ENCODE results near the gene MS4A4E.

DNA sequence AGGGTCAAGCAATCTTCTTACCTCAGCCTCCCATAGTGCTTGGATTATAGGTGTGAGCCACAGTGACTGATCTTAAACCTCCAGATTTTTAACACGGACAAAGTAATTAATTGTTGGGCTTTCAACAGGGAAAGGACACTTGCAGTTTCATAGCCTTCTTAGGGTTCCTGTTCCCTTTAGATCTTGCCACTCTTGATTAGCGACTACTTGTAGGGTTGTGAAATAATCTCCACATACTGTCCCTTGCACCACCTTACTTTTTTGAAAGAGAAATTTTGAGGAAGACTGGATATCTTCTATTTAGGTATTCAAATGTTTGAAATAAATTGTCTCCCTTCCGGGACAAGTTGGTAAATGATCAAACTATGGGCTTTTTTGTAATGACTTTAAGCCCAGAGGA, 7.6 kb downstream of the MS4A4E start:
- no peak for TF ChIP-seq ZFP30 (CRISPR knock-in tag; IDR thresholded peaks at IDR 0.05)
- no peak for TF ChIP-seq ISL1 (CRISPR knock-in tag; IDR thresholded peaks at IDR 0.05)
- TF ChIP-seq ARNTL (CRISPR knock-in tag; IDR thresholded peaks at IDR 0.05; ENCODE audit: borderline replicate concordance, low read depth), result no peak
- TF ChIP-seq ZNF565 (CRISPR knock-in tag; conservative IDR thresholded peaks at IDR 0.05; ENCODE audit: low read depth), result no peak
- no peak for TF ChIP-seq TCF4 (CRISPR knock-in tag; IDR thresholded peaks at IDR 0.05; ENCODE audit: borderline replicate concordance)
- no peak for TF ChIP-seq TOX (CRISPR knock-in tag; IDR thresholded peaks at IDR 0.05; ENCODE audit: borderline replicate concordance)
- TF ChIP-seq RARB (CRISPR knock-in tag; IDR thresholded peaks at IDR 0.05), result no peak
- TF ChIP-seq, protein P1, sequence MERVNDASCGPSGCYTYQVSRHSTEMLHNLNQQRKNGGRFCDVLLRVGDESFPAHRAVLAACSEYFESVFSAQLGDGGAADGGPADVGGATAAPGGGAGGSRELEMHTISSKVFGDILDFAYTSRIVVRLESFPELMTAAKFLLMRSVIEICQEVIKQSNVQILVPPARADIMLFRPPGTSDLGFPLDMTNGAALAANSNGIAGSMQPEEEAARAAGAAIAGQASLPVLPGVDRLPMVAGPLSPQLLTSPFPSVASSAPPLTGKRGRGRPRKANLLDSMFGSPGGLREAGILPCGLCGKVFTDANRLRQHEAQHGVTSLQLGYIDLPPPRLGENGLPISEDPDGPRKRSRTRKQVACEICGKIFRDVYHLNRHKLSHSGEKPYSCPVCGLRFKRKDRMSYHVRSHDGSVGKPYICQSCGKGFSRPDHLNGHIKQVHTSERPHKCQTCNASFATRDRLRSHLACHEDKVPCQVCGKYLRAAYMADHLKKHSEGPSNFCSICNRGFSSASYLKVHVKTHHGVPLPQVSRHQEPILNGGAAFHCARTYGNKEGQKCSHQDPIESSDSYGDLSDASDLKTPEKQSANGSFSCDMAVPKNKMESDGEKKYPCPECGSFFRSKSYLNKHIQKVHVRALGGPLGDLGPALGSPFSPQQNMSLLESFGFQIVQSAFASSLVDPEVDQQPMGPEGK (CRISPR knock-in tag; IDR thresholded peaks at IDR 0.05; ENCODE audit: borderline replicate concordance), result no peak
- TF ChIP-seq ZC3H10 (CRISPR knock-in tag; IDR thresholded peaks at IDR 0.05), result no peak
- no peak for TF ChIP-seq PPARA (CRISPR knock-in tag; IDR thresholded peaks at IDR 0.05; ENCODE audit: borderline replicate concordance)
- no peak for TF ChIP-seq GLIS3 (CRISPR knock-in tag; IDR thresholded peaks at IDR 0.05)
- TF ChIP-seq, protein P2, sequence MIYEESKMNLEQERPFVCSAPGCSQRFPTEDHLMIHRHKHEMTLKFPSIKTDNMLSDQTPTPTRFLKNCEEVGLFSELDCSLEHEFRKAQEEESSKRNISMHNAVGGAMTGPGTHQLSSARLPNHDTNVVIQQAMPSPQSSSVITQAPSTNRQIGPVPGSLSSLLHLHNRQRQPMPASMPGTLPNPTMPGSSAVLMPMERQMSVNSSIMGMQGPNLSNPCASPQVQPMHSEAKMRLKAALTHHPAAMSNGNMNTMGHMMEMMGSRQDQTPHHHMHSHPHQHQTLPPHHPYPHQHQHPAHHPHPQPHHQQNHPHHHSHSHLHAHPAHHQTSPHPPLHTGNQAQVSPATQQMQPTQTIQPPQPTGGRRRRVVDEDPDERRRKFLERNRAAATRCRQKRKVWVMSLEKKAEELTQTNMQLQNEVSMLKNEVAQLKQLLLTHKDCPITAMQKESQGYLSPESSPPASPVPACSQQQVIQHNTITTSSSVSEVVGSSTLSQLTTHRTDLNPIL (CRISPR knock-in tag; IDR thresholded peaks at IDR 0.05; ENCODE audit: low read depth), result no peak
- TF ChIP-seq CSDC2 (CRISPR knock-in tag; IDR thresholded peaks at IDR 0.05), result no peak
- no peak for TF ChIP-seq OSR1 (CRISPR knock-in tag; IDR thresholded peaks at IDR 0.05)
